GM12875 (cell line): Measurements from ENCODE around the gene NIN.

ENCODE experiments used
- H3K4me3 ChIP-seq: one replicate; pipeline ENCODE4 v1.5.1; 2011; ENCODE audit warnings: low read depth, low read length, control low read depth
- TF ChIP-seq, protein P1 (sequence below): IDR thresholded peaks from 2 replicates; pipeline ENCODE4 v1.5.1; 2011; ENCODE audit warnings: low read depth, mild to moderate bottlenecking, control low read depth, inconsistent platforms, low read length, moderate library complexity, borderline replicate concordance; ENCODE audit not compliant: insufficient read depth

NIN gene, protein sequence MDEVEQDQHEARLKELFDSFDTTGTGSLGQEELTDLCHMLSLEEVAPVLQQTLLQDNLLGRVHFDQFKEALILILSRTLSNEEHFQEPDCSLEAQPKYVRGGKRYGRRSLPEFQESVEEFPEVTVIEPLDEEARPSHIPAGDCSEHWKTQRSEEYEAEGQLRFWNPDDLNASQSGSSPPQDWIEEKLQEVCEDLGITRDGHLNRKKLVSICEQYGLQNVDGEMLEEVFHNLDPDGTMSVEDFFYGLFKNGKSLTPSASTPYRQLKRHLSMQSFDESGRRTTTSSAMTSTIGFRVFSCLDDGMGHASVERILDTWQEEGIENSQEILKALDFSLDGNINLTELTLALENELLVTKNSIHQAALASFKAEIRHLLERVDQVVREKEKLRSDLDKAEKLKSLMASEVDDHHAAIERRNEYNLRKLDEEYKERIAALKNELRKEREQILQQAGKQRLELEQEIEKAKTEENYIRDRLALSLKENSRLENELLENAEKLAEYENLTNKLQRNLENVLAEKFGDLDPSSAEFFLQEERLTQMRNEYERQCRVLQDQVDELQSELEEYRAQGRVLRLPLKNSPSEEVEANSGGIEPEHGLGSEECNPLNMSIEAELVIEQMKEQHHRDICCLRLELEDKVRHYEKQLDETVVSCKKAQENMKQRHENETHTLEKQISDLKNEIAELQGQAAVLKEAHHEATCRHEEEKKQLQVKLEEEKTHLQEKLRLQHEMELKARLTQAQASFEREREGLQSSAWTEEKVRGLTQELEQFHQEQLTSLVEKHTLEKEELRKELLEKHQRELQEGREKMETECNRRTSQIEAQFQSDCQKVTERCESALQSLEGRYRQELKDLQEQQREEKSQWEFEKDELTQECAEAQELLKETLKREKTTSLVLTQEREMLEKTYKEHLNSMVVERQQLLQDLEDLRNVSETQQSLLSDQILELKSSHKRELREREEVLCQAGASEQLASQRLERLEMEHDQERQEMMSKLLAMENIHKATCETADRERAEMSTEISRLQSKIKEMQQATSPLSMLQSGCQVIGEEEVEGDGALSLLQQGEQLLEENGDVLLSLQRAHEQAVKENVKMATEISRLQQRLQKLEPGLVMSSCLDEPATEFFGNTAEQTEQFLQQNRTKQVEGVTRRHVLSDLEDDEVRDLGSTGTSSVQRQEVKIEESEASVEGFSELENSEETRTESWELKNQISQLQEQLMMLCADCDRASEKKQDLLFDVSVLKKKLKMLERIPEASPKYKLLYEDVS (N-terminal part only)

DNA sequence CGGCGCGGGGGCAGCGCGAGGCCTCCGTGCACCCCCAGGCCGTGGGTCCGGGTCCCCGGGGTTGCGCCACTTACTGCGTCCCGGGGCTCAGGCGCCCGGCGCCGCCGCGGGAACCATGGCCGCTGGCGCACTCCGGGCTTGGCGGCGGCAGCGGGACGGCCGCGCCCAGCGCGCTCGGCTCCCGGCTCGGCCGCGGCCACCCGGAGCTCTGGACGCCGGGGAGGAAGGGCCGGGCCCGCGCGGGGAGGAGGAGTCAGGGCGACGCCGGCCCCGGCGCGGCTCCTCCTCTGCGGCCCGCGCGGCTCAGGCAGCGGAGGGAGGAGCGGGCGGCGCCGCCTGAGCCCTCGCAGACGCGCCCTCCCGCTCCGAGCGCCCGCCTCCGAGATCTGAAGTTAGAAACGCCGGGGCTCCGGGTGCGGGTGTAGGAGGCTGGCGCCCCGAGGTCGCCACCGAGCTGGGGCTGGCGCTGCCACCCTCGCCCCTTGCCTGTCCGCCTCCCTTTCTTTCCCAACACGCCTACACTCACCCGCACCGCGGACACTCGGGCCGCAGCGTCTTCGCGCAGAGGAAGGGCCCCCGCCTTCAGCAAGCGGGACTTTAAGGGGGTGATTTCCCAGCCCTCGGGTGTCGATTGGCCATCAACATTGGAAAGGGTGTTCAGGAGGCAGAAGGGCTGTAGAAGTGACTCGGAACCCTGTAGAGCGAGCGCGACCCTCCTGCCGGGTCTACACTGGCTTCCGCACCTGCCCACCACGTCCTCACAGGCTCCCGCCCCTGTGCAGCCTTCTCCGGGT lies at the start of gene NIN:
Gene NIN (minus strand): TSS at position 231 of the 794 bp plus-strand sequence. CDS start 9,106 bp downstream, outside the sequence.
- TF ChIP-seq, protein P1, sequence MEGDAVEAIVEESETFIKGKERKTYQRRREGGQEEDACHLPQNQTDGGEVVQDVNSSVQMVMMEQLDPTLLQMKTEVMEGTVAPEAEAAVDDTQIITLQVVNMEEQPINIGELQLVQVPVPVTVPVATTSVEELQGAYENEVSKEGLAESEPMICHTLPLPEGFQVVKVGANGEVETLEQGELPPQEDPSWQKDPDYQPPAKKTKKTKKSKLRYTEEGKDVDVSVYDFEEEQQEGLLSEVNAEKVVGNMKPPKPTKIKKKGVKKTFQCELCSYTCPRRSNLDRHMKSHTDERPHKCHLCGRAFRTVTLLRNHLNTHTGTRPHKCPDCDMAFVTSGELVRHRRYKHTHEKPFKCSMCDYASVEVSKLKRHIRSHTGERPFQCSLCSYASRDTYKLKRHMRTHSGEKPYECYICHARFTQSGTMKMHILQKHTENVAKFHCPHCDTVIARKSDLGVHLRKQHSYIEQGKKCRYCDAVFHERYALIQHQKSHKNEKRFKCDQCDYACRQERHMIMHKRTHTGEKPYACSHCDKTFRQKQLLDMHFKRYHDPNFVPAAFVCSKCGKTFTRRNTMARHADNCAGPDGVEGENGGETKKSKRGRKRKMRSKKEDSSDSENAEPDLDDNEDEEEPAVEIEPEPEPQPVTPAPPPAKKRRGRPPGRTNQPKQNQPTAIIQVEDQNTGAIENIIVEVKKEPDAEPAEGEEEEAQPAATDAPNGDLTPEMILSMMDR, result no peak
- H3K4me3 ChIP-seq, result peak within 1 kb of the TSS; percentile 97

DNA sequence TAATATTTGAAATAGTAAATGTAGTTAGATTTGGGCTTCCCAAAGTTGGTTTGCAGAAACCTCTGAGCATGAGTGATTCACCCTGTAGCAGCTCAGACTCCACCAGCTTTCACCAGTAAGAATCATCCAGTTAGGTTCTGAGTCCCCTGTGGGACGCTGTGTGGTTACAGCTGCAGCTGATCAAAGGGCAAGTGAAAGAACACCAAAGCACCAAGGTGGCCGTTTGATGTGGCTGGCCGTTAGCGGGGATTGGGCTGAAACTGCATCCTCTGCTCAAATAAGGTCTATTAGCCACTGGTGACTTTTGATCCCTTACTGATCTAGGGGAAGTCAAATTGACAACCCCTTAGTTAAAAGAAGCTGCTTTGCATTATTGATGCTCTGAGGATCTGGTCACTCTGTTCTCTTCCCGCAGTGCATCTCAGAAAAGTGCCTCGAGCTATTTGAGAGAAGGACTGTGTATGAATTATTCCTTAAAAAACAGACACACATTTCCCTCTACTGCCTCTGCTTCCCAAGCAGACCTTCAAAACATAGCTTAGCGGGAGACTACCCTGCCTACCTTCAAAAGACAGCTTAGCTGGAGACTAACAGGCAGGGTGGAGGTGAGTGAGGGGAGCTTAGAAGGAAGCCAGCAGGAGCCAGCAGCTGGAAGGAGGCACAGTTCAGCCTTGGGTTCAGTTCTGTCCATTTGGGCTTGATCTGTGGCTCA lies 44.6 kb upstream of the NIN start:
- H3K4me3 ChIP-seq, result no peak overlapping the region

DNA sequence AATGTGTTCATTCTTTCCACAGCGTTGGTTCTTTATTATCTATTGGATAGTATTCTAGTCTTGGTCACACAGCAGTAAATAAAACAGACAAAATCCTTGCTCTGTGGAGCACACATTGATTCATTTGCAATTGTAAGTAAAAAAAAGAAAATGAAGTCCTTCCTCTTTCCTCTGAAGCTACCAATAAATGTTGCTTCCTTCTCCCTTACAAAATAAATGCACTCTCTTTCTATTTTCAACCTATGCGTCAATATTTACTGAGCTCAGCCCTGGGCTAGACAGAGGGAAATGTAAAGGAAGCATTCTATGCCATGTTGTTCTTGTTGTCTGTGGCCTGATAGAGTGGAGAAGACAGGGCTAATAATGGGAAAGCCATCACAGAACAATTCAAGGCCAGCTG lies 43.8 kb upstream of the NIN start:
- H3K4me3 ChIP-seq, result no peak overlapping the region
- TF ChIP-seq, protein P1, result no peak

More for the DNA sequence above, 44.6 kb upstream of the NIN start:
- TF ChIP-seq, protein P1, result no peak

DNA sequence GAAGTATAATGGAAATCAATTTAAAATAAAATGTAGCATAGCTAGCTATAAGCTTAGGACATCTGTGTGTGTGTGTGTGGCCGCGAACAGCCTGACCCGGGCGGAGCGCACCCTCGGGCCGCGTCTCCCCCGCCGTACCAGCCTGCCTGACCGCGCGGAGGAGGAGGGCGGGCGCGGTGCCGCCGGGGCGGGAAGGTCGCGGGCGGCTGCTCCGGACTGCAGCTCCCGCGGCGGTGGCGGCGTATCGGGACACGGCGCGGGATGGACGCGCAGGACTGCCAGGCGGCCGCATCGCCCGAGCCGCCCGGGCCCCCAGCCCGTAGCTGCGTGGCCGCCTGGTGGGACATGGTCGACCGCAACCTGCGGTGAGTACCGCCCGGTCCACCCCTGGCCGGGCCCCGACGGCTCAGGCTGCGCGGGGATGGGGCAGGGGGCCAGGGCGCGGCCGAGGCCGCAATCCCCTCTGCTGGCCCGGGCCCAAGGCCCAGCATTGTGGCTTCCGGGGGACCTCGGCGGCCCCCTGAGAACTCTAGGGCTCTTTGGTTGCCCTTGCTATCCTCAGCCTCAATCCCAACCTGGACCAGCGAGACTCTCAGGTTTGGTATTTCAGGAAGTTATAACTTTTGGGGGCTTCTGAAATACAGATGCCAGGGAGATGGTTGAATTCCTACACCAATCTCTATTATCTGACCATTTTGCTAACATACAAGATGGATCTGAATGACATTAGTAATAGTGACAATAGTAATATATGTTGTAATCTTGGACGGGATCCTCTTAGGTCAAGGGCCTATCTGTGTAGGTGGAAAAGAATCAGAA lies 41.2 kb upstream of the NIN start, which contains the start of gene ABHD12B:
Gene ABHD12B (plus strand): TSS at position 140 of the 819 bp plus-strand sequence. CDS start 122 bp downstream, at position 262.
- TF ChIP-seq, protein P1, result no peak
- H3K4me3 ChIP-seq, result peak within 1 kb of the TSS; percentile 17

DNA sequence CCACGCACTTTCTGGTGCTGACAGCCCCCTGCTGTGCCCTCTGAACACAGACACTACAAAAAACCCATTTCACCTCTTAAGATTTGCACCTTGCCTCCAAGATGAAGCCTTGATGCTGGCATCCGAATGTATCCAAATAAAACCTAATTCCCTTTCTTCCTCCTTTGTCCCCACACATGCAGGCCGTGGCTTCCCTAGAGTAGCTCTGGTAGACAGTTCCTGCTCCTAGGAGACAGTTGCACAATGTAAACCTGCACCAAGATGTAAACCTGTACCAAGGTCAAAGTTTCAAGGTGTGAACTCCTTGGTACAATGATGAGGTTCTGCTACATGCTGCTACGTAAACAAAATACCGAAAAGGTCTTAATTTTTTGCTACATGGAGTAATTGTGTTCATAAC lies 40.3 kb upstream of the NIN start:
- H3K4me3 ChIP-seq, result no peak overlapping the region
- TF ChIP-seq, protein P1, result no peak
